A673 (cell line): ENCODE data around the gene BASP1. TPM values are rescaled to one million over a fixed set of nuclear protein-coding genes. Genes with fewer than 3 reads are reported as not detected.

ENCODE experiments used
- BruUV-seq: library from RNA; stranded (reverse); fragments of 400-500 nt; replicated peaks from 2 replicates; lab custom pipeline; 2021; lab: Mats Ljungman, UMichigan
- CTCF ChIA-PET: fragments of 300-600 bp; sonication (Branson Sonifier 250); formaldehyde crosslinking; loops from one replicate; lab custom pipeline; 2022; ENCODE audit warnings: antibody characterized with exemption; lab: Charles Lee
- POLR2A ChIA-PET: fragments of 300-600 bp; sonication (Branson Sonifier 250); formaldehyde crosslinking; loops from one replicate; lab custom pipeline; 2022; ENCODE audit warnings: antibody characterized with exemption; ENCODE audit not compliant: low non-redundant PET; lab: Charles Lee
- DNase-seq: peaks from one replicate; pipeline ENCODE4 v3.0.0-alpha.2; 2015; ENCODE audit warnings: low spot score
- H3K27ac ChIP-seq: fragments of 200-600 bp; sonication (generic); 2 replicates; pipeline ENCODE4 v1.5.1; 2016; ENCODE audit warnings: mixed run types, low read depth, mild to moderate bottlenecking, mixed read lengths, antibody characterized with exemption, low read length; ENCODE audit not compliant: poor library complexity, severe bottlenecking
- H3K27me3 ChIP-seq: fragments of 200-600 bp; sonication (generic); replicated peaks from 2 replicates; pipeline ENCODE4 v1.6.1; 2017; ENCODE audit warnings: mixed run types, low read depth, mild to moderate bottlenecking, mixed read lengths, antibody characterized with exemption, low read length; ENCODE audit not compliant: insufficient read depth, poor library complexity
- H3K36me3 ChIP-seq: fragments of 200-600 bp; sonication (generic); 2 replicates; pipeline ENCODE4 v1.6.1; 2016; ENCODE audit warnings: mixed run types, mild to moderate bottlenecking, mixed read lengths, antibody characterized with exemption, low read length; ENCODE audit not compliant: insufficient read depth, poor library complexity, severe bottlenecking
- H3K4me1 ChIP-seq: fragments of 200-600 bp; sonication (generic); 2 replicates; pipeline ENCODE4 v1.6.1; 2017; ENCODE audit warnings: mixed run types, mild to moderate bottlenecking, mixed read lengths, antibody characterized with exemption, low read length; ENCODE audit not compliant: insufficient read depth, poor library complexity, severe bottlenecking
- H3K4me3 ChIP-seq: fragments of 200-600 bp; sonication (generic); 2 replicates; pipeline ENCODE4 v1.5.1; 2016; ENCODE audit warnings: low read depth, mixed run types, mild to moderate bottlenecking, mixed read lengths, low read length; ENCODE audit not compliant: poor library complexity, severe bottlenecking
- H3K9me3 ChIP-seq: fragments of 200-600 bp; sonication (generic); 2 replicates; pipeline ENCODE4 v1.6.1; 2016; ENCODE audit warnings: mixed run types, low read depth, mild to moderate bottlenecking, mixed read lengths, antibody characterized with exemption, low read length; ENCODE audit not compliant: poor library complexity, severe bottlenecking
- CTCF ChIP-seq: fragments of 300-800, 200-600 bp; sonication (generic); conservative IDR thresholded peaks from 2 replicates; pipeline ENCODE4 v1.5.1; 2017; ENCODE audit warnings: low read depth, mild to moderate bottlenecking, antibody characterized with exemption, low read length, moderate library complexity, mixed read lengths
- EZH2 ChIP-seq: fragments of 200-600 bp; sonication (generic); IDR thresholded peaks from 2 replicates; pipeline ENCODE4 v1.6.1; 2017; ENCODE audit warnings: borderline replicate concordance, low read depth, mild to moderate bottlenecking, mixed read lengths, antibody characterized with exemption, low read length; ENCODE audit not compliant: poor library complexity, severe bottlenecking
- intact Hi-C: fragments of 100-400 bp; cut with micrococcal nuclease; formaldehyde crosslinking; loops from one replicate; pipeline ENCODE4 v1.10.0; 2022; ENCODE audit not compliant: unreplicated experiment
- total RNA-seq: library from RNA; stranded (reverse); gene quantifications from 2 replicates; pipeline ENCODE4 v1.2.3, GENCODE V29; 2021

The BASP1 gene
- total RNA-seq, 1 experiment from 2014 or later = 394 TPM

GRCh38 chr5:17184588-17184987 lies 32.8 kb upstream of the BASP1 start:
- intact Hi-C loops = no loop called here
- CTCF ChIA-PET = no interaction called here
- peaks cover 8% of the 10 kb centered on the region for H3K4me1 ChIP-seq
- no peak for DNase-seq
- BruUV-seq = no TSS peak
- H3K36me3 ChIP-seq = peaks cover 7% of the 10 kb centered on the region
- H3K27me3 ChIP-seq = no peaks in the 10 kb centered on the region
- no peaks in the 10 kb centered on the region for H3K9me3 ChIP-seq
- POLR2A ChIA-PET = no interaction called here
- H3K27ac ChIP-seq = no peak overlapping the region
- no peak overlapping the region for H3K4me3 ChIP-seq
- TF ChIP-seq CTCF (no peak), EZH2 (no peak)

- H3K27ac ChIP-seq = peak overlapping the region; percentile 26
- DNase-seq = no peak
- POLR2A ChIA-PET = no interaction called here
- no peaks in the 10 kb centered on the region for H3K9me3 ChIP-seq
- no TSS peak for BruUV-seq
- peaks cover 7% of the 10 kb centered on the region for H3K36me3 ChIP-seq
- intact Hi-C loops = no loop called here
- H3K4me1 ChIP-seq = peaks cover 16% of the 10 kb centered on the region
- H3K27me3 ChIP-seq = no peaks in the 10 kb centered on the region
- CTCF ChIA-PET = no interaction called here
- no peak overlapping the region for H3K4me3 ChIP-seq
- TF ChIP-seq EZH2 = no peak
- no peak for TF ChIP-seq CTCF
Observed at GRCh38 chr5:17185349-17185748, 32.1 kb upstream of the BASP1 start.

GRCh38 chr5:17185773-17186172 lies 31.7 kb upstream of the BASP1 start:
- Histone ChIP-seq H3K27ac (peak overlapping the region; percentile 26), H3K9me3 (no peaks in the 10 kb centered on the region), H3K27me3 (no peaks in the 10 kb centered on the region), H3K4me1 (peaks cover 20% of the 10 kb centered on the region), H3K4me3 (no peak overlapping the region), H3K36me3 (peaks cover 7% of the 10 kb centered on the region)
- ChIA-PET CTCF (no interaction called here), POLR2A (no interaction called here)
- TF ChIP-seq CTCF (no peak), EZH2 (no peak)
- BruUV-seq = no TSS peak
- no peak for DNase-seq
- intact Hi-C loops = no loop called here
